Subcutaneous abdominal adipose tissue (tissue), 5 donors: Measurements from ENCODE around the gene GPD1L.
"Not testable (repeated sequence)": the region's sequence is repeated elsewhere in the genome, so short reads cannot be mapped to it uniquely, and the experiment has no call there.

Experiments used
- H3K27ac ChIP-seq: one replicate; pipeline ENCODE4 v1.7.0; 2013; ENCODE audit warnings: low read depth, mild to moderate bottlenecking, inconsistent platforms, low read length, moderate library complexity
- H3K27me3 ChIP-seq, 5 donors: one replicate each; pipeline ENCODE4 v1.7.0; 2013; ENCODE audit warnings: low read length in 5 of 5, inconsistent platforms in 1 of 5; ENCODE audit not compliant: control insufficient read depth in 5 of 5, insufficient read depth in 4 of 5
- H3K36me3 ChIP-seq, 5 donors: one replicate each; pipeline ENCODE4 v1.7.0; 2013; ENCODE audit warnings: low read length in 5 of 5; ENCODE audit not compliant: control insufficient read depth in 5 of 5, insufficient read depth in 5 of 5
- H3K4me1 ChIP-seq, 5 donors: one replicate each; pipeline ENCODE4 v1.7.0; 2013; ENCODE audit warnings: low read length in 5 of 5, mild to moderate bottlenecking in 3 of 5, moderate library complexity in 1 of 5; ENCODE audit not compliant: control insufficient read depth in 5 of 5, insufficient read depth in 5 of 5
- H3K4me3 ChIP-seq, 5 donors: one replicate each; pipeline ENCODE4 v1.7.0; 2013; ENCODE audit warnings: low read length in 5 of 5, low read depth in 1 of 5
- H3K9ac ChIP-seq, 5 donors: one replicate each; pipeline ENCODE4 v1.7.0; 2013; ENCODE audit warnings: low read length in 5 of 5, mild to moderate bottlenecking in 4 of 5, moderate library complexity in 3 of 5
- H3K9me3 ChIP-seq, 5 donors: one replicate each; pipeline ENCODE4 v1.7.0; 2013; ENCODE audit warnings: low read length in 5 of 5; ENCODE audit not compliant: control insufficient read depth in 5 of 5
- donor health status: healthy.
- donor health status: healthy.
- donor health status: healthy.
- donor health status: healthy.
- donor health status: healthy.

The GPD1L gene

GRCh38 chr3:32190556-32190955 is 84.1 kb downstream of the GPD1L start:
- H3K4me1 ChIP-seq: peaks cover 0 to 13% (median 8%) of the 10 kb centered on the region in 5 donors
- not testable (repeated sequence) for H3K9ac ChIP-seq, H3K4me3 ChIP-seq, H3K27ac ChIP-seq, H3K27me3 ChIP-seq, H3K9me3 ChIP-seq, H3K36me3 ChIP-seq

DNA sequence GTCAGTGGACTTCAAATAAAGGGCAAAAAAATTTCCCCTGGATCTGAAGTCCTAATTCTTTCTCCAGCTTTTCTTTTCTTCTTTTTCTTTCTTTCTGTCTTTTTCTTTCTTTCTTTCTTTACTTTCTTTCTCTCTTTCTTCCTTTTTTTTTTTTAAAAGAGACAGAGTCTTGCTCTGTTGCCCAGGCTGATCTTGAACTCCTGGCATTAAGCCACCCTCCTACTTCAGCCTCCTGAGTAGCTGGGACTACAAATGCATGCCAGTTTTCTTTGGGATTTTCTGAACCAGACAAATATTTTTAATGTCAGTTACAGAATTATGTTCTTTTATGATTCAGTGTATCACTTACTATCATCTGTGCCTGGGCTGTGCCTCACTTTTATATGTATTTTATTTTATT is 86.7 kb downstream of the GPD1L start:
- Histone ChIP-seq H3K4me3 (no peak overlapping the region), H3K9ac (no peak overlapping the region), H3K27ac (no peak overlapping the region), H3K36me3 (no peaks in the 10 kb centered on the region), H3K27me3 (no peaks in the 10 kb centered on the region), H3K4me1 (peaks cover 0 to 20% (median 10%) of the 10 kb centered on the region in 5 donors), H3K9me3 (no peaks in the 10 kb centered on the region)

GRCh38 chr3:32194653-32195052 is 88.2 kb downstream of the GPD1L start:
- no peaks in the 10 kb centered on the region for H3K27me3 ChIP-seq
- H3K36me3 ChIP-seq: no peaks in the 10 kb centered on the region
- peaks cover 4 to 28% (median 24%) of the 10 kb centered on the region in 5 donors for H3K4me1 ChIP-seq
- H3K4me3 ChIP-seq: no peak overlapping the region
- no peaks in the 10 kb centered on the region for H3K9me3 ChIP-seq
- H3K27ac ChIP-seq: no peak overlapping the region
- no peak overlapping the region for H3K9ac ChIP-seq

GRCh38 chr3:32195995-32196540 is 89.6 kb downstream of the GPD1L start:
- H3K4me1 ChIP-seq: peaks cover 5 to 38% (median 32%) of the 10 kb centered on the region in 5 donors
- no peaks in the 10 kb centered on the region for H3K27me3 ChIP-seq
- H3K27ac ChIP-seq: no peak overlapping the region
- no peaks in the 10 kb centered on the region for H3K9me3 ChIP-seq
- H3K36me3 ChIP-seq: no peaks in the 10 kb centered on the region
- no peak overlapping the region for H3K9ac ChIP-seq
- H3K4me3 ChIP-seq: no peak overlapping the region

- Histone ChIP-seq H3K9me3 (no peaks in the 10 kb centered on the region), H3K27me3 (no peaks in the 10 kb centered on the region), H3K27ac (no peak overlapping the region), H3K36me3 (no peaks in the 10 kb centered on the region), H3K4me1 (peaks cover 10 to 57% (median 48%) of the 10 kb centered on the region in 5 donors), H3K4me3 (no peak overlapping the region), H3K9ac (no peak overlapping the region)
These were observed 91.6 kb downstream of the GPD1L start for GRCh38 chr3:32197991-32198390.

- Histone ChIP-seq H3K9ac (no peak overlapping the region), H3K4me1 (peaks cover 10 to 59% (median 48%) of the 10 kb centered on the region in 5 donors), H3K27me3 (no peaks in the 10 kb centered on the region), H3K4me3 (no peak overlapping the region), H3K36me3 (no peaks in the 10 kb centered on the region), H3K27ac (peak overlapping the region; percentile 32), H3K9me3 (no peaks in the 10 kb centered on the region)
These were observed 92.3 kb downstream of the GPD1L start for GRCh38 chr3:32198714-32199113.

DNA sequence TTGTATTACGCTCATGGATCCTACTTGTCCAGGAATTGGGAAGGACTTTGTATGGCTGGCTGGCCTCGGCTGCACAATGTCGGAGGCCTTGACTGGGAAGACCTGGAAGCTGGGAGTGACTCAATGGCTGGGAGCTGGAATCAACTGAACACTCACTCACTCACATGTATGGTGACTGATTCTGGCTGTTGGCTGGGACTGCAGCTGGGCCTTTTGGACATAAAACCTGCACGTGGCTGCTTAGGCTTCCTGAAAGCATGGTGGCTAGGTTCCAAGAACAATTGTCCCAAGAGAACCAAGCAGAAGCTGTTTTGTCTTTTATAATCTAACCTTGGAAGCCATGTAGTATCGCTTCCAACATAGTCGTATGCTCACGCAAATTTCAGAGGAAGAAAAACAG is 94.1 kb downstream of the GPD1L start:
- no peak overlapping the region for H3K4me3 ChIP-seq
- peak overlapping the region; percentile 89 for H3K27ac ChIP-seq
- no peaks in the 10 kb centered on the region for H3K9me3 ChIP-seq
- H3K36me3 ChIP-seq: no peaks in the 10 kb centered on the region
- H3K4me1 ChIP-seq: peaks cover 10 to 51% (median 41%) of the 10 kb centered on the region in 5 donors
- no peaks in the 10 kb centered on the region for H3K27me3 ChIP-seq
- H3K9ac ChIP-seq: peak overlapping the region in 1 of 5 donors; percentile 15

DNA sequence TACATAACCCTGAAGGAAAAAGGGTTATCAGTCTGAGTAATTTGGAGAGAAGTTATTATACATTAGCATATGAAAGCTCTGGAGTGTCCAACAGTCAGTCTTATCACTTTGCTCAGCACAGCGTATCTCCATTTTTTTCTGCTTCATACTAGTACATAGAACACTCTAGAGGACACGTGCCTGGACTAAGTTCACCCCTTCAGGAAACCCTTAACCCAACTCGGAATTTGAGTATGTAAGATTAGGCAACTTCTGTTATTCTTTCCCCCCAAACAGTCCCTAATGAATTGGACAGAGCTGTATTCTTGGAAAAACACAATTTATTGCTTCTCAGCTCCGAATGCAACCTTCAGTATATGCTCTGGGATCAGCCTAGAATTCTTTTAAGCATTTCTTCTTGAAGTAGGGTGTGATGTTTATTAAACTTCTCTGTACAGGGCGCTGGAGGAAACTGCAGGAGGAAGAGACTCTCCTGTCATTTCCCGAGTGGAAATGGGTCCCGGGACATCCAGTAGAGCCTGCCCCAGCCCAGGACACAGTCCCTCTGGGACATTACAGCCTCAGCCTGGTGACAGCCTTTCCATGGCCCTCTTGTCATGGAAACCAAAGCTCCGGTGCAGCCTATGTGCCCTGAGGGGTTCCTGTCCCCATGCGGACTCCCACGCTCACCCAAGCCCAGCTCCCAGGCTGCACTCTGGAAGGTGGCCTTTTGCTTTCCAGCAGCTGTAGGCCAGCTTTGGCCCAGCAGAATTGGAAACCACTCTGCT is 94.8 kb downstream of the GPD1L start:
- H3K9ac ChIP-seq: peak overlapping the region in 2 of 5 donors; percentile 15 to 49
- H3K9me3 ChIP-seq: no peaks in the 10 kb centered on the region
- peak overlapping the region; percentile 89 for H3K27ac ChIP-seq
- H3K36me3 ChIP-seq: no peaks in the 10 kb centered on the region
- H3K4me1 ChIP-seq: peaks cover 10 to 50% (median 41%) of the 10 kb centered on the region in 5 donors
- no peaks in the 10 kb centered on the region for H3K27me3 ChIP-seq
- peak overlapping the region in 3 of 5 donors; percentile 1 to 29 (median 7) for H3K4me3 ChIP-seq

- peak overlapping the region; percentile 89 for H3K27ac ChIP-seq
- peaks cover 7 to 46% (median 41%) of the 10 kb centered on the region in 5 donors for H3K4me1 ChIP-seq
- H3K4me3 ChIP-seq: no peak overlapping the region
- H3K27me3 ChIP-seq: no peaks in the 10 kb centered on the region
- no peak overlapping the region for H3K9ac ChIP-seq
- H3K36me3 ChIP-seq: no peaks in the 10 kb centered on the region
- no peaks in the 10 kb centered on the region for H3K9me3 ChIP-seq
These were observed 96.1 kb downstream of the GPD1L start for GRCh38 chr3:32202496-32202895.

- no peak overlapping the region for H3K9ac ChIP-seq
- H3K27me3 ChIP-seq: no peaks in the 10 kb centered on the region
- H3K27ac ChIP-seq: no peak overlapping the region
- no peak overlapping the region for H3K4me3 ChIP-seq
- no peaks in the 10 kb centered on the region for H3K9me3 ChIP-seq
- peaks cover 7 to 43% (median 38%) of the 10 kb centered on the region in 5 donors for H3K4me1 ChIP-seq
- H3K36me3 ChIP-seq: no peaks in the 10 kb centered on the region
These were observed 97.4 kb downstream of the GPD1L start for GRCh38 chr3:32203854-32204253.
